ENCODE data around the gene TOM1. TPM values are rescaled to one million over a fixed set of nuclear protein-coding genes. Genes with fewer than 3 reads are reported as not detected.
"Not testable (repeated sequence)": the region's sequence is repeated elsewhere in the genome, so short reads cannot be mapped to it uniquely, and the experiment has no call there.

The TOM1 gene
- polyA plus RNA-seq, 4 donors, result 33.6 to 38.7 (median 36.7) TPM

DNA sequence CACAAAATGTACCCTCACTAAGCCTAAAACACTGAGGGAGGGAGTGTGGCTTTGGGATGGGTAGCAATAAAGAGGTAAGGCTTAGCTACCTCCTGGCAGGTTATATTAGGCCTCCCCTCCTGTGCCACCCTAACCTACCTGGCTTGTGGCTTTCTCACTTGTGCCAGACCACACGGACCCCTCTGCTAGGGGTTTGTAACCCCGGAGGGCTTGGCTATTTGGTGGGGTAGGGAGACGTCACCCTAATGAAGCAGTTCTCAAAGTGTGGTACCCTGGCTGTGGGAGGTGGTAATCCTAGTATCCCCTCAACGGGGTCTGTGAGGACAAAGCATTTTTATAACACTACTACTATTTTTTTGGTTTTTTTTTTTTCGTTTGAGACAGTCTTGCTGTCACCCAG is 91.2 kb downstream of the TOM1 start:
- no peak for DNase-seq (ENCODE audit: low read depth in 4 of 4, low spot score in 3 of 4)

DNA sequence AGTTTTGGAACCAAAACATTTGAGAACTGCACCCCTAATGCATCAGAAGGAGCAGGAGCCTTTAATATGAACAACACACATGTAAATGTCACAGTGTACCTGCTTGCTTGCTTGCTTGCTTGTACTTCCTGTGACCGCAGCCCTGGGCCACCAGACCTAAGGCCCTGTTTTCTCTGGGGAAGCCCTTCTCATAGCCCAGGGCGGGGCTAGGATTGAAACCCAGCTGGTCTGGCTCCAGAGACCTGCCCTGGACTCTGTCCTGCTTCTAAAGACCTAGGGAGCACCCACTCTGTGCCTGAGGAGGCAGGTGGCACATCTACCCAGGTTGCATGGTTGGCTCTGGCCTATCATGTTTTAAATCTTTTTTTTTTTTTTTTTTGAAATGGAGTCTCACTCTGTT is 92.7 kb downstream of the TOM1 start:
- DNase-seq (ENCODE audit: low read depth in 4 of 4, low spot score in 3 of 4), result no peak

GRCh38 chr22:35393116-35394010 is 93.7 kb downstream of the TOM1 start:
- no peak for DNase-seq (ENCODE audit: low read depth in 4 of 4, low spot score in 3 of 4)

DNA sequence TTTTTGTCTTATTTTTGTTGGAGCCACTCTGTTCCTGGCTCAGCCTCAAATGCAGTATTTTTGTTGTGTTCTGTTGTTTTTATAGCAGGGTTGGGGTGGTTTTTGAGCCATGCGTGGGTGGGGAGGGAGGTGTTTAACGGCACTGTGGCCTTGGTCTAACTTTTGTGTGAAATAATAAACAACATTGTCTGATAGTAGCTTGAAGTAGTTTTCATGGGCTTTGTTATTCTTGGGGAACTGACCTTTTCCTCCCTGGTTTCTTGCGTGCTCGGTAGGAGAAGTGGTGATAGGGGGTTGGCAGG is 94.3 kb downstream of the TOM1 start:
- no peak for DNase-seq (ENCODE audit: low read depth in 4 of 4, low spot score in 3 of 4)

DNA sequence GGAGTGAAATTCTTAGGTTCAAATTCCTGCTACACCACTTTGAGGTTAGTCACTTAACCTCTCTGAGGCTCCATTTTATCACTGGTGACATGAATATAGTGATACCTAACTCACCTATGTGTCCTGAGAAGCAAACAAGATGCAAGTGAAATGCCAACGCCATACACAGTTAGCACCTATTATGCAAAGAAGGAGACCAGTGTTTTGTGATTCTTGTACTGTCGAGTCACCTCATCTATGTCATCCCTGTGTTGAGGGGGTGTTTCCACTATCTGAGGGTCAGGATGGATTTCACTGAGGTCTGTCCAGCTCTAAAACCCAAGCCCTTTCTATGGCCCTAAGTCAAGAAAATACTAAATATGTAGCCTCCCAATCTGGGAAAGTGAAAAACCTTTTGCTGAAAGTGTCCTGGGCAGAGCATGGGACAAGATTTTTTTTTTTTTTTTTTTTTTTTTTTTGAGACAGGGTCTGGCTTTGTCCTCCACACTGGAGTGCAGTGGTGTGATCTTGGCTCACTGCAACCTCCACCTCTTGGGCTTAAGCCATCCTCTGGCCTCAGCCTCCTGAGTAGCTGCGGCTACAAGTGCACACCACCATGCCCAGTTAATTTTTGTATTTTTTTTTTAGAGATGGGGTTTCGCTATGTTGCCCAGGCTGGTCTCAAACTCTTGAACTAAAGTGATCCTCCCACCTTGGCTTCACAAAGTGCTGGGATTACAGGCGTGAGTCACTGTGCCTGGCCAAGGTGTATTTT is 95.3 kb downstream of the TOM1 start:
- DNase-seq (ENCODE audit: low read depth in 4 of 4, low spot score in 3 of 4), result no peak

GRCh38 chr22:35396622-35397021 is 96.9 kb downstream of the TOM1 start:
- not testable (repeated sequence) for DNase-seq (ENCODE audit: low read depth in 4 of 4, low spot score in 3 of 4)

DNA sequence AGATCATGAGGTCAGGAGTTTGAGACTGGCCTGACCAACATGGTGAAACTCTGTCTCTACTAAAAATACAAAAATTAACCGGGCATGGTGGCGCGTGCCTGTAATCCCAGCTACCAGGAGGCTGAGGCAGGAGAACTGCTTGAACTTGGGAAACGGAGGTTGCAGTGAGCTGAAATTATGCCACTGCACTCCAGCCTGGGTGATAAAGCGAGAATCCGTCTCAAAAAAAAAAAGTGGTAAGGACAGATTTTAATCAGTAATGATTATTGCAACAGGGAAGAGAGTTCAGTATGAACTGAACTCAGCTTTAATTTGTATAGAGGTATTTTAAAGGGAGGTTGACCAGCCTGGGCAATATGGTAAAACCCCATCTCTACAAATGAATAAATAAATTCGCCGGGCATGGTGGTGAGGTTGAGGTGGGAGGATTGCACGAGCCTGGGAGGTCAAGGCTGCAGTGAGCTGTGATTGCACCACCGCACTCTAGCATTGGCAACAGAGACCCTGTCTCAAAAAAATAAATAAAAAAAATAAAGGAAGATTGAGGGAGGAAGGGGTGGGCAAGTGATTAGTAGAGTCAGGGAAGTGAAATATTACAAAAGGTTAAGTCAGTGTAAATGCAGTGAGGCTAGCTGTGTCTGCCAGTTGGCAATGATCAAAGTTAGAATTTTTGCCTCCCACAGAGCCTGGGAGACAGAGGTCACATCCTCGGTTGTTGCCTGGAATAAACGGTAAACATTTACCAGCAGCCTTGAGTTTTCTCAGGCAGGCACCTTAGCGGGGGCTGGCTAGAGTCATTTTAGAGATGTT is 97.6 kb downstream of the TOM1 start:
- DNase-seq (ENCODE audit: low read depth in 4 of 4, low spot score in 3 of 4), result peak in 3 of 4 donors; percentile 62 to 81 (median 68)

Other genes starting within 250 kb of the TOM1 start
- gene ISX, start 233.7 kb upstream of the TOM1 start, polyA plus RNA-seq (ENCODE audit: insufficient read length in 4 of 4), result under 1 TPM; 0.05 to 0.32 (median 0.25) TPM
- 10 to 100 TPM; 28.3 to 31.7 (median 29.4) TPM for gene HMGXB4, start 42.4 kb upstream of the TOM1 start, polyA plus RNA-seq (ENCODE audit: insufficient read length in 4 of 4)
- gene HMOX1, start 81.2 kb downstream of the TOM1 start, polyA plus RNA-seq (ENCODE audit: insufficient read length in 4 of 4), result 10 to 100 TPM; 20.0 to 50.5 (median 37.2) TPM
- gene MCM5, start 100.2 kb downstream of the TOM1 start, polyA plus RNA-seq (ENCODE audit: insufficient read length in 4 of 4), result 10 to 100 TPM; 59.1 to 74.6 (median 64.5) TPM
- gene RASD2, start 240.9 kb downstream of the TOM1 start, polyA plus RNA-seq (ENCODE audit: insufficient read length in 4 of 4), result 1 to 10 TPM; 1.5 to 3.0 (median 2.0) TPM